NB4 (cell line): Measurements from ENCODE around the gene RFX8.

Source experiments
- DNase-seq: peaks from one replicate; pipeline ENCODE4 v3.0.0; 2010; ENCODE audit warnings: low read depth
- H3K4me3 ChIP-seq: one replicate; pipeline ENCODE4 v1.5.1; 2011; ENCODE audit warnings: mild to moderate bottlenecking, low read depth, low read length, moderate library complexity
- CTCF ChIP-seq: IDR thresholded peaks from one replicate; pipeline ENCODE4 v1.5.1; 2012; ENCODE audit warnings: low read depth, low read length
- MAX ChIP-seq: IDR thresholded peaks from 2 replicates; pipeline ENCODE4 v1.6.1; 2011; ENCODE audit warnings: low read depth, low read length
- MYC ChIP-seq: IDR thresholded peaks from 2 replicates; pipeline ENCODE4 v1.6.1; 2011; ENCODE audit warnings: low read depth, low read length
- POLR2A ChIP-seq: IDR thresholded peaks from 2 replicates; pipeline ENCODE4 v1.6.1; 2011; ENCODE audit warnings: mild to moderate bottlenecking; ENCODE audit not compliant: insufficient read length; ENCODE audit errors: extremely low read depth

RFX8 gene

GRCh38 chr2:101386599-101387150 lies 88.2 kb downstream of the RFX8 start:
- no peak overlapping the region for H3K4me3 ChIP-seq
- no peak for TF ChIP-seq MAX
- no peak for TF ChIP-seq POLR2A
- no peak for TF ChIP-seq MYC
- no peak for TF ChIP-seq CTCF
- DNase-seq = no peak

DNA sequence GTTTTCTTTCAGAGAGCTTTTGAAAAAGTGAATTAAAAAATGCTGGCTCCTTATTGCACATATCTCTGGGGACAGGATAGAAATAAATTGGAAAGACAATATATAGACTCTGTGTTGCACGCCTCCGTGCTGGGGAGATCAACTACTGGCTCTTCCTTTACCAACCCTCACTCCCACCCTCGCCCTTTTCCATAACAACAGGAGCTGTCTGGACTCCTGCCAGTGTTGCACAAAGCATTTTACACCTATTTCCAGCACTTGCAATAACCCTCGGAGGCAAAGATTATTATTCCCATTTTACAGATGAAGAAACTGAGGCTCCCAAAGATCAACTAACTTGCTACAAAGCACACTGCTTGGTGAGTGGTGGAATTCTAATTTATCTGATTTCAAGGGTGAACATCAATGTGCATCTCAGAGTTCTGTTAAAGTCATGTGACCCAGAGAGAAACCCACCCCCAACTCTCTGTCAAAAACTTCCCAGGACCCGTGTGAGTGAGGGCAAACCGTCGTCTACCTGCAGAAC lies 91.8 kb downstream of the RFX8 start:
- DNase-seq = no peak
- TF ChIP-seq MYC = no peak
- no peak overlapping the region for H3K4me3 ChIP-seq

DNA sequence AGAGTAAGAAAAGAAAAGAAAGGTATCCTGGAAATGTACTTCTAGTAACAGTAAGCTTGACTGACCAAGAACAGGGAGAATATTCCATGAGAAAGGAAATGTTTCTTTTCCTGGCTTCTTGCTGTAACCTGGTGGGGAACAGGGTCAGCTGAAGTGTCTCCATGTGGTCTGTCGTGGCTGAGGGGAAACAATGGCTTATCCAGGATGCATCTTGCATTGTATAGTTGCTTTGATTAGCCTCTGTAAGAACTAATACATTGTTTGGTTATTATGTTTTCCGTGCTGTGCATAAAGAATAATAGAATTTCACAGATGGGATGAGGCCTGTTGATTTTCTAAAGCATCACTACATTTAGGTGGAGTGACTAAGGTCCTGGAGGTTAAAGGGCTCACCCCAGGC lies 92.5 kb downstream of the RFX8 start:
- H3K4me3 ChIP-seq = no peak overlapping the region
- TF ChIP-seq MAX (no peak), POLR2A (no peak), CTCF (no peak), MYC (no peak)
- no peak for DNase-seq

DNA sequence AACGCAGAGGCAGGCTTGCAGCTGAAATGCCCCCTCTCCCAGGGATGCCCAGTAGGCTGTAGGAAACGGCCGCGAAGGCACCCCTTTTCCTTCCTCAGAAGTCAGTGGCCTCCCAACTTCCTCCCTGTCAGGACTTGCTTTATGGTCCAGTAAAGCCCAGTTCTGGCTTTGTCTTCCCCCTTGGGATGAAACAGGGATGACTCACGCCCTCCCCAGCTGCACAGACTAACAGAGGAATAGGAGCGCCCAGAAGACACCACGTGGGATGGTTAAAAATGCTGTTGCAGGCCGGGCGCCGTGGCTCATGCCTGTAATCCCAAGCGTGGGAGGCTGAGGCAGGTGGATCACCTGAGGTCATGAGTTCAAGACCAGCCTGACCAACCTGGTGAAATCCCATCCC lies 94.5 kb downstream of the RFX8 start:
- TF ChIP-seq MYC (peak; percentile 40), POLR2A (no peak), MAX (peak; percentile 67)
- no peak overlapping the region for H3K4me3 ChIP-seq
- DNase-seq = peak; percentile 89

DNA sequence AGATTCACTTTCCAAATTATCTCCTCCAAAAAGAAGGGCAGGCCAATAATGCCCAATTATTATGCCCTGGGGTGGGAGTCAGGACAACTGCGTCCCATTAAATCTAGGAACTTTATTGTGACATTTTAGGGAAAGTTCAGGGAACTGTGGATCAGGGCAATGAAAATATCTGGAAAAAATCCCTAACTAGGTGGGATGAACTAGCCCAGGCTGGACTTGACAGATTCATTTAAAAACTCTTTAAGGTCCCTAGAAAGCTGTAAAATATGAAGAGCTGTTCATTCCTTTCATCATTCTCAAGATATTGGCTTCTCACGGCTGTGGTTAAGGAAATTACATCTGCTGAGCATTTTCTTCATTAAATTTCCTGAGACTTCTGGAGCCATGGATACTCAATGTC lies 95.8 kb downstream of the RFX8 start:
- DNase-seq = no peak
- TF ChIP-seq POLR2A (no peak), MAX (no peak), MYC (no peak), CTCF (no peak)
- H3K4me3 ChIP-seq = no peak overlapping the region

DNA sequence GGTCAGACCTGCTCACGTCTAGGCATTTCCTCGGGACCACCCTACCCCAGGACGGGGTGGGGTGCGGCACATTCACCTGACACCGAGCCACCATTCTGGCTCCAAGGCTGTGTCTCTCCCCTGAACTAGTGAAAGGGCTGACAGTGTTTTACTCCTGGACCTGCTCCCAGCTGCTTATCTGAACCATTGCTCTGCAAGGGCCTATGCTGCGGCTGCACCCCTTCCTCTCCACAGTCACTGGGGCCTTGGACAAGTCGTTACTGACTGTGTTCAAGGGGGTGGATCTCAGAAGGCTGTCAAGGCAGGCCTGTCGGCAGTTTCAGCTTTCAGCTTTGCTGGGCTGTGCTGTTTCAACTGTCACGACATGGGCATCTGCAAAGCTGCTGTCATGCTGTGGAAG lies 99.3 kb downstream of the RFX8 start:
- TF ChIP-seq POLR2A (no peak), CTCF (no peak), MAX (no peak), MYC (no peak)
- no peak overlapping the region for H3K4me3 ChIP-seq
- no peak for DNase-seq
